ENCODE data around the gene TNFRSF19. TPM values are rescaled to one million over a fixed set of nuclear protein-coding genes. Genes with fewer than 3 reads are reported as not detected.

The TNFRSF19 gene
- total and polyA plus RNA-seq, 10 of the 15 experiments (the other 5 are each of a cell fraction or from before 2014, with no cell fraction given), result 16.4 to 46.2 (median 35.4) TPM

- TF ChIP-seq MLLT1 (IDR thresholded peaks at IDR 0.05) (0 out of 2 replicates have a peak, but pooled peaks have one; percentile 25), PRDM15 (CRISPR knock-in tag; IDR thresholded peaks at IDR 0.05) (no peak), TAF1 (IDR thresholded peaks at IDR 0.05; ENCODE audit: borderline replicate concordance, low read depth, low read length) (0 out of 2 replicates have a peak, but pooled peaks have one; percentile 22), TCF12 (IDR thresholded peaks at IDR 0.05; ENCODE audit: low read depth, low read length) (no peak), EZH2 (IDR thresholded peaks at IDR 0.05; ENCODE audit: borderline replicate concordance, control insufficient read depth, low read depth, low read length) (no peak), EED (IDR thresholded peaks at IDR 0.05; ENCODE audit: low read depth) (0 out of 2 replicates have a peak, but pooled peaks have one; percentile 31), E4F1 (IDR thresholded peaks at IDR 0.05; ENCODE audit: borderline replicate concordance, partially characterized antibody) (no peak)
These were observed 9.6 kb upstream of the TNFRSF19 start (continued) for GRCh38 chr13:23560571-23561089.

All from GM12878 (cell line).